GM12878 (cell line): Measurements from ENCODE around the gene LAMA4. TPM values are rescaled to one million over a fixed set of nuclear protein-coding genes. Genes with fewer than 3 reads are reported as not detected.

Experiments used
- ATAC-seq: fragments of 200-7000 bp; cut with Tn5 transposase; 3 replicates; pipeline ENCODE4 v1.9.1; 2020; ENCODE audit warnings: mild to moderate bottlenecking, moderate library complexity
- BruUV-seq: library from RNA; stranded (reverse); fragments of 400-500 nt; replicated peaks from 2 replicates; lab custom pipeline; 2021; lab: Mats Ljungman, UMichigan
- CTCF ChIA-PET: fragments of 300-600 bp; sonication (Branson Sonifier 250); formaldehyde crosslinking; extraction: SDS; loops from one replicate; lab custom pipeline; 2021; ENCODE audit warnings: inconsistent platforms; lab: Yijun Ruan, JAX
- POLR2A ChIA-PET: fragments of 350-600 bp; formaldehyde crosslinking; extraction: SDS; loops from one replicate; lab custom pipeline; 2021; ENCODE audit warnings: inconsistent platforms; lab: Charles Lee
- RAD21 ChIA-PET: fragments of 300-600 bp; sonication (Branson Sonifier 250); formaldehyde crosslinking; loops from one replicate; lab custom pipeline; 2023; ENCODE audit warnings: antibody characterized with exemption; ENCODE audit not compliant: unreplicated experiment; lab: Charles Lee
- SMC1A ChIA-PET: fragments of 300-600 bp; sonication (Branson Sonifier 250); formaldehyde crosslinking; loops from one replicate; lab custom pipeline; 2023; ENCODE audit not compliant: unreplicated experiment, uncharacterized antibody; lab: Charles Lee
- DNase-seq: peaks from one replicate; pipeline ENCODE4 v3.0.0-alpha.2; 2011; ENCODE audit warnings: low read depth, low spot score
- FAIRE-seq: peaks from 3 replicates; lab custom pipeline; 2011; peaks lifted over from hg19 to GRCh38; lab: Jason Lieb, UNC
- H2AFZ ChIP-seq: 2 replicates; pipeline ENCODE4 v1.6.0; 2011; ENCODE audit warnings: low read depth, low read length, control low read depth; ENCODE audit not compliant: control insufficient read depth
- H3K27ac ChIP-seq: 2 replicates; pipeline ENCODE4 v1.5.1; 2011; ENCODE audit warnings: control low read depth; ENCODE audit not compliant: control insufficient read depth, insufficient read depth
- H3K27me3 ChIP-seq, 2 experiments: replicated peaks in 1 of 2; 2 replicates each; pipeline versions ENCODE4 v1.6.0 to v1.6.1; 2011; ENCODE audit warnings: low read length in 1 of 2; ENCODE audit not compliant: control insufficient read depth in 2 of 2, insufficient read depth in 2 of 2
- H3K36me3 ChIP-seq, 2 experiments: 2 replicates each; pipeline ENCODE4 v1.5.1; 2011; ENCODE audit warnings: low read length in 1 of 2; ENCODE audit not compliant: control insufficient read depth in 2 of 2, insufficient read depth in 2 of 2
- H3K4me1 ChIP-seq: 2 replicates; pipeline ENCODE4 v1.6.1; 2011; ENCODE audit warnings: mild to moderate bottlenecking, low read length, moderate library complexity, mixed read lengths; ENCODE audit not compliant: control insufficient read depth, insufficient read depth
- H3K4me2 ChIP-seq: 2 replicates; pipeline ENCODE4 v1.6.0; 2011; ENCODE audit warnings: control low read depth; ENCODE audit not compliant: control insufficient read depth, insufficient read depth
- H3K4me3 ChIP-seq: fragments of 200-600 bp; sonication (generic); 2 replicates; pipeline ENCODE4 v1.5.1; 2016
- H3K79me2 ChIP-seq: 2 replicates; pipeline ENCODE4 v1.6.0; 2011; ENCODE audit warnings: low read length; ENCODE audit not compliant: control insufficient read depth, insufficient read depth
- H3K9ac ChIP-seq: 2 replicates; pipeline ENCODE4 v1.8.0; 2011; ENCODE audit warnings: low read length, control low read depth, mixed read lengths; ENCODE audit not compliant: control insufficient read depth, insufficient read depth
- H3K9me3 ChIP-seq: replicated peaks from 3 replicates; pipeline ENCODE4 v1.5.1; 2011; ENCODE audit warnings: mild to moderate bottlenecking, low read length; ENCODE audit not compliant: control insufficient read depth, insufficient read depth
- H4K20me1 ChIP-seq: 2 replicates; pipeline ENCODE4 v1.6.0; 2011; ENCODE audit not compliant: control insufficient read depth, insufficient read depth
- BACH1 ChIP-seq: fragments of 450-650 bp; IDR thresholded peaks from 2 replicates; pipeline ENCODE4 v1.6.1; 2017; ENCODE audit warnings: mild to moderate bottlenecking, borderline replicate concordance
- E2F4 ChIP-seq: IDR thresholded peaks from 2 replicates; pipeline ENCODE4 v1.6.1; 2012; ENCODE audit warnings: low read depth, low read length, improper control_type of control experiment
- IRF3 ChIP-seq: fragments of 450-650 bp; IDR thresholded peaks from 2 replicates; pipeline ENCODE4 v1.6.1; 2014; ENCODE audit warnings: mild to moderate bottlenecking
- SREBF1 ChIP-seq: IDR thresholded peaks from 2 replicates; pipeline ENCODE4 v1.6.1; 2012; ENCODE audit warnings: mild to moderate bottlenecking, low read length
- WGBS: methylation state at CpG from one replicate; pipeline ENCODE4 v1.1.6; 2016; ENCODE audit warnings: low lambda C conversion rate; ENCODE audit not compliant: insufficient replicate concordance, insufficient coverage; ENCODE audit errors: missing lambda C conversion rate; 5-methylcytosine and 5-hydroxymethylcytosine counted together
- in situ Hi-C: fragments of 300-500 bp; cut with MboI; formaldehyde crosslinking; loops from 9 replicates; pipeline ENCODE4 v1.14.3; 2018; ENCODE audit warnings: mixed read lengths
- intact Hi-C: fragments of 100-400 bp; cut with micrococcal nuclease; formaldehyde crosslinking; loops from one replicate; pipeline ENCODE4 v1.14.2; 2022; ENCODE audit not compliant: unreplicated experiment
- polyA plus RNA-seq, 11 experiments: library from polyadenylated mRNA; depleted of rRNA in 4 of 11; unstranded in 6 of 11; stranded (reverse) in 5 of 11; fragments of >200 nt; fragmentation: Nextera tagmentation in 4 of 11; fragmentation: Illumina TruSeq in 1 of 11; extraction: Ambion mirVana in 4 of 11; extraction: Trizol in 1 of 11; gene quantifications; 1 replicate in 1 of 11; 2 replicates in 10 of 11; pipeline versions ENCODE4 v1.2.1 to v1.2.3, GENCODE V29; 2011 to 2016; ENCODE audit warnings: inconsistent platforms in 2 of 11, missing spikeins in 2 of 11, low read depth in 1 of 11
- total RNA-seq, 4 experiments: library from RNA; depleted of rRNA in 3 of 4; stranded (reverse); fragments of >200 nt in 3 of 4; fragmentation: Illumina TruSeq in 1 of 4; extraction: Trizol in 1 of 4; gene quantifications; 2 replicates each; pipeline versions ENCODE4 v1.2.1 to v1.2.3, GENCODE V29; 2013 to 2021

Gene LAMA4
- total and polyA plus RNA-seq, 10 of the 15 experiments (the other 5 are each of a cell fraction or from before 2014, with no cell fraction given), result 0.11 to 0.21 (median 0.14) TPM; not detected in 7

- TF ChIP-seq E2F4 (no peak), SREBF1 (no peak)
- H3K27ac ChIP-seq, result no peak overlapping the region
- RAD21 ChIA-PET, result interaction anchor here (1.1 kb wide), 1 partner anchor 73 kb away, joined by 3 read pairs; no protein-coding TSS in a partner anchor
- no peak overlapping the region for H3K9ac ChIP-seq
- H3K27me3 ChIP-seq, result no peaks in the 10 kb centered on the region; a peak in 1 of 4 replicates
- in situ Hi-C loops, result no loop called here
- DNase-seq, result no peak
- CTCF ChIA-PET, result interaction anchor here (1.0 to 1.1 kb wide), 2 partner anchors 12 to 41 kb away, joined by 4 read pairs; no protein-coding TSS in a partner anchor
- no TSS peak for BruUV-seq
- no peaks in the 10 kb centered on the region for H3K4me1 ChIP-seq
- POLR2A ChIA-PET, result no interaction called here
- FAIRE-seq, result no peak
- no peak overlapping the region for H2AFZ ChIP-seq
- H3K36me3 ChIP-seq, result no peaks in the 10 kb centered on the region
- no peaks in the 10 kb centered on the region for H4K20me1 ChIP-seq
- H3K4me3 ChIP-seq, result no peak overlapping the region
- no peaks in the 10 kb centered on the region for H3K79me2 ChIP-seq
- H3K4me2 ChIP-seq, result no peak overlapping the region
- SMC1A ChIA-PET, result no interaction called here
- no peaks in the 10 kb centered on the region for H3K9me3 ChIP-seq
- intact Hi-C loops, result no loop called here
- ATAC-seq, result no peak
These were observed 32.8 kb downstream of the LAMA4 start for GRCh38 chr6:112221561-112221960.

- intact Hi-C loops, result no loop called here
These were observed 35.8 kb downstream of the LAMA4 start for GRCh38 chr6:112218563-112218962.

More at GRCh38 chr6:112218563-112218962, 35.8 kb downstream of the LAMA4 start:
- RAD21 ChIA-PET, result no interaction called here
- CTCF ChIA-PET, result no interaction called here
- TF ChIP-seq BACH1 (no peak), IRF3 (no peak)
- no TSS peak for BruUV-seq
- FAIRE-seq (no peak), ATAC-seq (no peak), DNase-seq (no peak)
- no peak overlapping the region for H3K4me3 ChIP-seq
- POLR2A ChIA-PET, result no interaction called here
- no peaks in the 10 kb centered on the region for H3K9me3 ChIP-seq
- H3K27ac ChIP-seq, result no peak overlapping the region
- no peak overlapping the region for H3K4me2 ChIP-seq
- H2AFZ ChIP-seq, result no peak overlapping the region
- H4K20me1 ChIP-seq, result no peaks in the 10 kb centered on the region
- no peaks in the 10 kb centered on the region for H3K36me3 ChIP-seq
- H3K79me2 ChIP-seq, result no peaks in the 10 kb centered on the region
- in situ Hi-C loops, result no loop called here
- H3K9ac ChIP-seq, result no peak overlapping the region
- no peaks in the 10 kb centered on the region; a peak in 1 of 4 replicates for H3K27me3 ChIP-seq
- WGBS, result 51% methylated on average over 5 of the region's 5 CpGs
- H3K4me1 ChIP-seq, result no peaks in the 10 kb centered on the region
- SMC1A ChIA-PET, result no interaction called here
